Loucy (cell line): ENCODE data around the gene IRF9.

Experiments used
- CTCF ChIP-seq: fragments of 200-600 bp; sonication (generic); conservative IDR thresholded peaks from 2 replicates; pipeline ENCODE4 v1.5.1; 2014; ENCODE audit warnings: mild to moderate bottlenecking, antibody characterized with exemption, low read length
- EZH2phosphoT487 ChIP-seq: fragments of 200-600 bp; IDR thresholded peaks from 2 replicates; pipeline ENCODE4 v1.6.1; 2018; ENCODE audit warnings: antibody characterized with exemption, mild to moderate bottlenecking, moderate library complexity, borderline replicate concordance

- TF ChIP-seq CTCF (no peak), EZH2phosphoT487 (no peak)
Observed at GRCh38 chr14:24171422-24172260, 10.6 kb downstream of the IRF9 start, which contains the start of gene REC8.
